ENCODE data around the gene KIAA1217.

DNA sequence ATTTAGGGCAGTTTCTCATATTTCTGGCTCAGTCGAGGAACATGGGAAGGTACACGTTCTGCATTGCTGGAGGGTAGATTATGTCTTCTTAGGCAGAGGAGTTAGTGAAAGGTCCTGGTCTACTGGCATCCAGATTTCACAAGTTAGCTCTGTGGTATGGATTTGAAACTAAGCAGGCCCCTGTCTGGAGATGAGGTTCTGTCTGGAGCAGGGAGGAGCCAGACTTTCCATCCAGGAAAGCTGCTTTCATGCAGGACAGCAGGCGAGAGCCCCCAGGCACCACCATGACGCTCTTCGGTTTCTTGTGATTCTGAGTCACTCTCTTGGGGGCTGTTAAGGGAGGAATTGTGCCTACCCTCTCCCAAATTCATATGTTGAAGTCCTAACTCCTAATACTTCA lies 184.3 kb downstream of the KIAA1217 start:
- TF ChIP-seq EZH2phosphoT487 (IDR thresholded peaks at IDR 0.05; ENCODE audit: insufficient read depth, low read depth) = no peak
- no peak for TF ChIP-seq EZH2 (IDR thresholded peaks at IDR 0.05; ENCODE audit: insufficient read depth, poor library complexity, severe bottlenecking)

Data from GM23248 (cell line).